ENCODE data around the gene NEK3. TPM values are rescaled to one million over a fixed set of nuclear protein-coding genes. Genes with fewer than 3 reads are reported as not detected.
A peak's percentile ranks its signal among the peaks of the same experiment; 100 is the strongest.

NEK3 gene
- polyA plus RNA-seq, 6 donors from 2014 or later = 2.5 to 5.7 (median 3.8) TPM

DNA sequence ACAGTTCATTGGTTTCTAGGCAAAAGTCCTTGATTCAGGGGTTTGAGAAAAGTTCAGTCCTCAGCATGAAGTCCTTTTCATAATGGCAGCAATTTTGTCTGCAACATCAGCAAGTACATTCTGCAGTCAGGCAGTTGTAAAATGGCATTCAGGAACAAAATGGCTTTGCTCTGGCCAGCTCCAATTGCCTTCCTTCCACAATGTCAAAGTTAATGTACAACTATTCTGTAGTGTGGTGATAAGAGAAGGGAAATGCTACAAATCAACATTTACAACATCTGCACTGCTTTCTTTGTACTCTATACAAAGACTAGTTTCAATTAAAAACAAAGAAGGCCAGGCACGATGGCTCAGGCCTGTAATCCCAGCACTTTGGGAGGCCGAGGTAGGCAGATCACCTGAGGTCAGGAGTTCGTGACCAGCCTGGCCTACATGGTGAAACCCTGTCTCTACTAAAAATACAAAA, 1.8 kb upstream of the NEK3 start:
- Mint-ChIP-seq H3K27me3 (peaks cover 0 to 5% (median 0%) of the 10 kb centered on the region in 3 donors), H3K36me3 (no peaks in the 10 kb centered on the region), H3K4me3 (peak overlapping the region in 1 of 8 donors; percentile 19), H3K9me3 (no peaks in the 10 kb centered on the region), H3K27ac (no peak overlapping the region), H3K4me1 (peaks cover 16 to 24% (median 20%) of the 10 kb centered on the region in 3 donors)
- DNase-seq (no peak), ATAC-seq (ENCODE audit: low read depth in 2 of 2) (no peak)

- H3K9me3 Mint-ChIP-seq = no peaks in the 10 kb centered on the region
- peaks cover 0 to 5% (median 0%) of the 10 kb centered on the region in 3 donors for H3K27me3 Mint-ChIP-seq
- no peak overlapping the region for H3K27ac Mint-ChIP-seq
- DNase-seq = no peak
- no peaks in the 10 kb centered on the region for H3K36me3 Mint-ChIP-seq
- ATAC-seq (ENCODE audit: low read depth in 2 of 2) = no peak
- peak overlapping the region in 1 of 8 donors; percentile 69 for H3K4me3 Mint-ChIP-seq
- peaks cover 16 to 24% (median 20%) of the 10 kb centered on the region in 3 donors for H3K4me1 Mint-ChIP-seq
Observed at GRCh38 chr13:52160506-52160905, 1.1 kb upstream of the NEK3 start.

DNA sequence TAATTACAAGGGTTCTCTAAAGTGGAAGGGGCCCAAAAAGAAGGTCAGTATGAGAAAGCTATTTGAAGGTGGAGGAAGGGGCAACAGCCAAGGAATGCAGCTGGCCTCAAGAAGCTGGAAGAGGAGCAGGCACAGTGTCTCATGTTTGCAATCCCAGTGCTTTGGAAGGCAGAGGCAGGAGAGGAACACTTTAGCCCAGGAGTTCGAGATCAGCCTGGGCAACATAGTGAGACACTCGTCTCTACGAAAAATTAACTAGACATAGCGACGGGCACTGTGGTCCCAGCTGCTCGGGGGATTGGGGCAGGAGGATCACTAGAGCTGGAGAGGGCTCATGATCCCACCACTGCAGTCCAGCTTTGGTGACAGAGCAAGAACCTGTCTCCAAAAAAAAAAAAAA, 656 bp upstream of the NEK3 start:
- Mint-ChIP-seq H3K36me3 (no peaks in the 10 kb centered on the region), H3K4me1 (peaks cover 16 to 24% (median 20%) of the 10 kb centered on the region in 3 donors), H3K27ac (peak overlapping the region in 3 of 6 donors; percentile 0 to 16 (median 3)), H3K9me3 (no peaks in the 10 kb centered on the region), H3K27me3 (peaks cover 0 to 5% (median 0%) of the 10 kb centered on the region in 3 donors), H3K4me3 (peak overlapping the region; percentile 82 to 99 (median 92))
- DNase-seq (no peak), ATAC-seq (ENCODE audit: low read depth in 2 of 2) (no peak)

DNA sequence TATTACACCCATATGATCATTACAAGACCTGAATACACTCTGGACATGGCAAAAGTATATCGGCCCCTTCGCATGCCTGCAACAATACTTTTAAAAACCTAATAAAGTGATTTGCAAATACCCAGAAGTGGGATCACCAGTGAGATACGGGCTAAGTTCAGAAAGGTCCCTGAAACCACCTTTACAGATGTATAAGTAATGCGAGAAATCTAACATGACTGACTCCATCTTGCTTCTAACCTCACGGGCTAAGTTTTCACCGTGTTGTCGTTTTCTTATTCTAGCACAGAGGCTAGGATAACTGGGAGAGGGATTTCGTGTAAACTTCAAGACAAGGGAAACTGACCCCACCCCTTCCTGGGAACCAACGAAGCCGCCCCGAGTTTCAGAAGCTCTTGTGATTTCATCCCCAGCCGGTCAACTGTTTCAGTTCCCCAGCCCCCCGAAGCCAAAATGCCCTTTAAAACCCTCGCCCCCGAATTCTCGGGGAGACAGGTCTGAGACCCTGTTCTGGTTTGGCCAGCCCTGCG, 703 bp downstream of the NEK3 start:
- ATAC-seq (ENCODE audit: low read depth in 2 of 2) = peak; percentile 4 to 15
- peaks cover 0 to 5% (median 0%) of the 10 kb centered on the region in 3 donors for H3K27me3 Mint-ChIP-seq
- H3K9me3 Mint-ChIP-seq = no peaks in the 10 kb centered on the region
- H3K4me3 Mint-ChIP-seq = peak overlapping the region; percentile 82 to 99 (median 92)
- H3K36me3 Mint-ChIP-seq = no peaks in the 10 kb centered on the region
- H3K27ac Mint-ChIP-seq = peak overlapping the region; percentile 69 to 94 (median 84)
- no peak for DNase-seq
- peaks cover 16 to 24% (median 20%) of the 10 kb centered on the region in 3 donors for H3K4me1 Mint-ChIP-seq

- Mint-ChIP-seq H3K27ac (no peak overlapping the region), H3K36me3 (no peaks in the 10 kb centered on the region), H3K4me3 (peak overlapping the region in 6 of 8 donors; percentile 6 to 99 (median 16)), H3K4me1 (peaks cover 16 to 24% (median 20%) of the 10 kb centered on the region in 3 donors), H3K9me3 (no peaks in the 10 kb centered on the region), H3K27me3 (peaks cover 0 to 5% (median 0%) of the 10 kb centered on the region in 3 donors)
- DNase-seq = no peak
- no peak for ATAC-seq (ENCODE audit: low read depth in 2 of 2)
Observed at GRCh38 chr13:52156724-52157261, 2.6 kb downstream of the NEK3 start.

DNA sequence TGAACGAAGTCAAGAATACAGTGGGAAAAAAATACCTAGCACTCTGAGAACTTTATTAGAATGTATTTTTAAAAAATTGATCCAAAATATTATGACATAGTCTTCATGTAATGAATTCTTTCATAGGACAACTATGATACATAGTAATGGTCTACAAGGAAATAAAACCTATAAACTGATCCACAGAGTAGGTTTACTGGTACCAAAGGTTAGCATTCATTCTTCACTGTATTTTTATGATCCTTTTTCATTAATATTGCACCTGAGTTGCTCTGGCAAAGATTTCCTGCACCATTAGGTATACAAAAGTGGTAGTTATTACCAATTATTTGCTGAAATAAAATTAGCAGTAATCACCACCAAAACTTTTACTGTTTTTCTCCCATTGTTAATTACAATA, 4.2 kb downstream of the NEK3 start:
- no peak overlapping the region for H3K4me3 Mint-ChIP-seq
- peaks cover 16 to 24% (median 20%) of the 10 kb centered on the region in 3 donors for H3K4me1 Mint-ChIP-seq
- ATAC-seq (ENCODE audit: low read depth in 2 of 2) (no peak), DNase-seq (no peak)
- H3K36me3 Mint-ChIP-seq = peaks cover 0 to 5% of the 10 kb centered on the region in 2 donors
- no peak overlapping the region for H3K27ac Mint-ChIP-seq
- H3K27me3 Mint-ChIP-seq = peaks cover 0 to 5% (median 0%) of the 10 kb centered on the region in 3 donors
- H3K9me3 Mint-ChIP-seq = no peaks in the 10 kb centered on the region

DNA sequence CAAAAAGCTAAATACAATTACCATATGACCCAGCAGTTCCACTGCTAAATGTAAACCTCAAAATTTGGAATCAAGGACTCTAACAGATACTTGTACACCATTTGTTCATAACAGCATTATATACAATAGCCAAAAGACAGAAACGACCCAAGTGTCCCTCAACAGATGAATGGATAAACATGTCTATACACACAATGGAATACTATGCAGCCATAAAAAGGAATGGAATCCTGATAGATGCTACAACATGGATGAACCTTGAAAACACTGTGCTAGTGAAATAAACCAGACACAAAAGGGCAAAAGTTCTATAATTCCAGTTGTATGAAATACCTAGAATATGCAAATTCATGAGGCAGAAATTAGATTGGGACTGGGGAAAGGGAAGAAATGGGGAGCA, 12.2 kb downstream of the NEK3 start:
- H3K36me3 Mint-ChIP-seq = peaks cover 10 to 17% of the 10 kb centered on the region in 2 donors
- H3K9me3 Mint-ChIP-seq = peaks cover 0 to 5% (median 3%) of the 10 kb centered on the region in 7 donors
- H3K27ac Mint-ChIP-seq = no peak overlapping the region
- peak overlapping the region in 1 of 8 donors; percentile 35 for H3K4me3 Mint-ChIP-seq
- no peak for ATAC-seq (ENCODE audit: low read depth in 2 of 2)
- no peaks in the 10 kb centered on the region for H3K27me3 Mint-ChIP-seq
- no peaks in the 10 kb centered on the region for H3K4me1 Mint-ChIP-seq
- no peak for DNase-seq

GRCh38 chr13:52141299-52141698, 18.1 kb downstream of the NEK3 start:
- no peak for ATAC-seq (ENCODE audit: low read depth in 2 of 2)

GRCh38 chr13:52137489-52137888, 21.9 kb downstream of the NEK3 start:
- DNase-seq (no peak), ATAC-seq (ENCODE audit: low read depth in 2 of 2) (no peak)
- Mint-ChIP-seq H3K4me3 (no peak overlapping the region), H3K27me3 (no peaks in the 10 kb centered on the region), H3K36me3 (peaks cover 14 to 15% of the 10 kb centered on the region in 2 donors), H3K4me1 (no peaks in the 10 kb centered on the region), H3K9me3 (no peaks in the 10 kb centered on the region), H3K27ac (peak overlapping the region in 1 of 6 donors; percentile 73)

More at GRCh38 chr13:52141299-52141698, 18.1 kb downstream of the NEK3 start:
- H3K27ac Mint-ChIP-seq = no peak overlapping the region
- peaks cover 0 to 8% of the 10 kb centered on the region in 2 donors for H3K36me3 Mint-ChIP-seq
- H3K9me3 Mint-ChIP-seq = no peaks in the 10 kb centered on the region
- no peak for DNase-seq
- no peaks in the 10 kb centered on the region for H3K4me1 Mint-ChIP-seq
- no peak overlapping the region for H3K4me3 Mint-ChIP-seq
- no peaks in the 10 kb centered on the region for H3K27me3 Mint-ChIP-seq

- Mint-ChIP-seq H3K36me3 (peaks cover 19 to 21% of the 10 kb centered on the region in 2 donors), H3K27me3 (no peaks in the 10 kb centered on the region), H3K9me3 (no peaks in the 10 kb centered on the region)
Observed at GRCh38 chr13:52136763-52137162, 22.6 kb downstream of the NEK3 start.

GRCh38 chr13:52130641-52131040, 28.8 kb downstream of the NEK3 start:
- Mint-ChIP-seq H3K27me3 (peaks cover 11 to 26% (median 20%) of the 10 kb centered on the region in 3 donors), H3K4me1 (peaks cover 10 to 14% (median 12%) of the 10 kb centered on the region in 3 donors), H3K4me3 (peak overlapping the region in 1 of 8 donors; percentile 80), H3K27ac (peak overlapping the region in 1 of 6 donors; percentile 35), H3K36me3 (peaks cover 22 to 33% of the 10 kb centered on the region in 2 donors), H3K9me3 (no peaks in the 10 kb centered on the region)
- no peak for DNase-seq
- ATAC-seq (ENCODE audit: low read depth in 2 of 2) = no peak

More at GRCh38 chr13:52136763-52137162, 22.6 kb downstream of the NEK3 start:
- Mint-ChIP-seq H3K4me1 (no peaks in the 10 kb centered on the region), H3K27ac (no peak overlapping the region), H3K4me3 (no peak overlapping the region)
- ATAC-seq (ENCODE audit: low read depth in 2 of 2) (no peak), DNase-seq (no peak)

DNA sequence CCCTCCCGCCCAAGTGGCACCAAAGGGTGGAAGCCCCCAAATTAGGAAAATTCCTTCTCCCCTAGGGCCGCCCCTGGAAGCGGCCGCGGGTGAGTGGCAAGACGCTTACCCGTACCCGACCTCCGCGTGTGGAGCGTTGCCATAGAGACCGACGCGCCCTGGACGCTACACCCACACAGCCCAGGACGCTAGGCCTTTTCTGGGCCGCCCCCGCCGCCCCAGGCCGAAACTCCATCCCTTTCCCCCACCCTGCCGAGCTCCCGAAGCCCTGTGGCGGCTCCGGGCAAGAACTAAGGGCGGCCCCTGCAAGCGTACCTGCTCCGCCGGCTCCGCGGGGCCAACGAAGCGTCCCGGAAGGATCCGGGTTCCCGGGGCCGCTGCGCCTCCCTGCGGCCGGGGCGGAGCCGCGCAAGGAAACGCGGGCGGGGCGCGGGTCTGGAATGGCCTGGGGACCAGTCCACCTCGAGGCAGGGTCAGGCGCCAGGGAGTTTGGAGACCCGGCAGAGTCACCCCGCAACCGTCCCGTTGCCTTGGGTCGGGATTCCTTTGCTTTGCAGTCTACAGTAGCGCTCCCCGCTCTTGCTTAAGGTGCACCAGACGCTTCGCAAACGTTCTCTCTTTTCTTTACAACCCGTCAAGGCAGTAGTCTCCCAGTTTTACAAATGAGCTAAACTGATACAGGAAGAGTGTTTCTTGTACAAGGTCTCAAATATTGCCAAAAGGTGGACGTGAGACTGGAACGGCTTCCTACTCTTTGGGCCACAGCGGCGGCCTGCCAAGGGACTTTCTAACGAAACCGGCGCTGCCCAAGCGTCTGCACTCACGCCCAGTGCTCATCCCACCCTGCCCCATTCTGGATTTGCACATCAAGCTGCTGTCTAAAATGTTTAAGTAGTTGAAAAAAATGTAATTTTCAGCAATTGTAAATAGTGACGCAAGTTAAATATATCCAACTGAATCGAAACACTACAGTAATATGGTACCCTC, 30.4 kb downstream of the NEK3 start, which contains the start of gene NEK5:
Gene NEK5, minus strand, starts transcription at position 360 of the 987 bp plus-strand sequence. CDS start 1,591 bp downstream, outside the sequence.
- H3K9me3 Mint-ChIP-seq = no peaks in the 10 kb centered on the region
- DNase-seq (peak; percentile 40), ATAC-seq (ENCODE audit: low read depth in 2 of 2) (peak; percentile 67 to 70)
- H3K4me3 Mint-ChIP-seq = peak within 1 kb of the TSS; percentile 80 to 96 (median 86)
- peak within 1 kb of the TSS in 3 of 6 donors; percentile 31 to 84 (median 59) for H3K27ac Mint-ChIP-seq
- peaks cover 10 to 14% (median 12%) of the 10 kb centered on the region in 3 donors for H3K4me1 Mint-ChIP-seq
- peaks cover 11 to 30% (median 20%) of the 10 kb centered on the region in 3 donors for H3K27me3 Mint-ChIP-seq
- peaks cover 22 to 33% of the 10 kb centered on the region in 2 donors for H3K36me3 Mint-ChIP-seq

Data from naive B cell (primary cell).